Sciatic nerve (tissue), 2 donors: Measurements from ENCODE around the gene TLN1. TPM values are rescaled to one million over a fixed set of nuclear protein-coding genes. Genes with fewer than 3 reads are reported as not detected.

ENCODE experiments used
- ATAC-seq: fragments of 200-7000 bp; cut with Tn5 transposase; one replicate; pipeline ENCODE4 v1.9.1; 2020; ENCODE audit warnings: mild to moderate bottlenecking, moderate library complexity
- DNase-seq: peaks from one replicate; pipeline ENCODE4 v3.0.0-alpha.2; 2020; ENCODE audit warnings: low spot score
- intact Hi-C: fragments of 100-400 bp; cut with DNase I; formaldehyde crosslinking; loops from one replicate; pipeline ENCODE4 v1.14.2; 2022
- microRNA-seq: library from miRNA; unstranded; fragments of <30 nt; microRNA quantifications from one replicate; pipeline ENCODE4 v1.2.0, GENCODE V29; 2020
- total RNA-seq: library from RNA; stranded (reverse); fragmentation: NEBNext Ultra II Directional; extraction: Animal tissue kit (Norgen Biotek cat#: 25700); gene quantifications from one replicate; pipeline ENCODE4 v1.2.1, GENCODE V29; 2021
- donor health status: DM: no; HTN: no; CAD: no.
- donor health status: DM: no; HTN: no; CAD: no.

The TLN1 gene
- total RNA-seq, 1 donor from 2014 or later, result 411 TPM

GRCh38 chr9:35656831-35657545 lies 75.0 kb downstream of the TLN1 start:
- intact Hi-C loops, result no loop called here
- DNase-seq, result no peak

DNA sequence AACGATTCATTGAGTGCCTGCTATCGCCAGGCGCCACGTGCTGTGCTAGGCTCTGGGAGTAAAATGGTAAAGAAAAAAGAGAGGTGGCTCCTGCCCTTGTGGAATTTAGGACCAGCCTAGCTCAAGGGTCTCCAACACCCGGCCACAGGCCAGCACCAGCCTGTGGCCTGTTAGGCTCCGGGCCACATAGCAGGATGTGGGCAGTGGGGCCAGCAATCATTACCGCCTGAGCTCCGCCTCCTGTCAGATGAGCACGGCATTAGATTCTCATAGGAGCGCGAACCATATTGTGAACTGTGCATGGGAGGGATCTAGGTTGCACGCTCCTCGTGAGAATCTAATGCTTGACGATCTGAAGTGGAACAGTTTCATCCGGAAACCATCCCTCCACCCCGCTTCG lies 75.6 kb downstream of the TLN1 start:
- intact Hi-C loops, result no loop called here
- DNase-seq (no peak), ATAC-seq (no peak)

More at GRCh38 chr9:35656831-35657545, 75.0 kb downstream of the TLN1 start:
- peak; percentile 45 for ATAC-seq

DNA sequence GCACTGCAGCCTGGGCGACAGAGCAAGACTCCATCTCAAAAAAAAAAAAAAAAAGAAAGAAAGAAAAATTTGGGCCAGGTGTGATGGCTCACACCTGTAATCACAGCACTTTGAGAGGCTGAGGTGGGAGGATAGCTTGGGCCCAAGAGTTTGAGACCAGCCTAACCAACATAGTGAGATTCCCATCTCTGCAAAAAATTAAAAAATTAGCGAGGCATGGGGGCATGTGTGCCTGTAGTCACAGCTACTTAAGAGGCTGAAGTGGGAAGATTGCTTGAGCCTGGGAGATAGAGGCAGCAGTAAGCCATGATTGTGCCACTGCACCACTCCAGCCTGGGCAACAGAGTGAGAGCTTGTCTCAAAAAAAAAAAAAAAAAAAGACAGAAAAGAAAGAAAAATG lies 78.4 kb downstream of the TLN1 start:
- DNase-seq, result peak; percentile 12
- intact Hi-C loops, result no loop called here
- no peak for ATAC-seq

- intact Hi-C loops, result no loop called here
- ATAC-seq (no peak), DNase-seq (peak; percentile 38)
Observed at GRCh38 chr9:35652829-35653209, 79.2 kb downstream of the TLN1 start.

DNA sequence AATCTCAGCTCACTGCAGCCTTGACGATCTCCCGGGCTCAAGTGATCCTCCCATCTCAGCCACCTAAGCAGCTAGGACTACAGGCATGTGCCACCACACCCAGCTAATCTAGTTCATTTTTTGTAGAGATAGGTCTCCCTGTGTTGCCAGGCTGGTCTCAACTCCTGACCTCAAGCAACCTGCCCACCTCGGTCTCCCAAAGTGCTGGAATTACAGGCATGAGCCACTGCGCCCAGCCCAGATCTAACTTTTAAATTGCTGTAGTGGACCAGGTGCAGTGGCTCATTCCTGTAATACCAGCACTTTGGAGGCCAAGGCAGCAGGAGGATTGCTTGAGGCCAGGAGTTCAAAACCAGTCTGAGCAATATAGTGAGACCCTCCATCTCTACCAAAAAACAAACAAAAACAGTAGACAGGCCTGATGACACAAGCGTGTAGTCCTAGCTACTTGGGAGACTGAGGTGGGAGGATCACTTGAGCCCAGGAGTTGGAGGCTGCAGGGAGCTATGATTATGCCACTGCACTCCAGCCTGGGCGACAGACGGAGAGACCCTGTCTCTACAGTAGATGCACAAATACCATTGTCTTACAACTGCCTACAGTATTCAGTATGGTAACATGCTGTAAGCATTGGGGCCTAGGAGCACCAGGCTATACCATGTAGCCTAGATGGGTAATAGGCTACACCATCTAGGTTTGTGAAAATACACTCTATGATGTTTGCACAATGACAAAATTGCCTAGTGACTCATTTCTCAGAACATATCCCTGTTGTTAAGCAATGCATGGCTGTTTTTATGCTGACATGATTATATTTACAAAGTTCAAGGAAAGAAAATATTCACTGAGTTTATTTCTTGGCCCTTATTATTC lies 79.8 kb downstream of the TLN1 start:
- ATAC-seq, result no peak
- DNase-seq, result peak; percentile 28
- intact Hi-C loops, result no loop called here

- ATAC-seq (no peak), DNase-seq (peak; percentile 54)
- intact Hi-C loops, result no loop called here
Observed at GRCh38 chr9:35650341-35651158, 81.4 kb downstream of the TLN1 start, which contains the start of gene SIT1. Gene SIT1 (minus strand): TSS chr9:35650931. CDS start chr9:35650853, 78 bp downstream.

DNA sequence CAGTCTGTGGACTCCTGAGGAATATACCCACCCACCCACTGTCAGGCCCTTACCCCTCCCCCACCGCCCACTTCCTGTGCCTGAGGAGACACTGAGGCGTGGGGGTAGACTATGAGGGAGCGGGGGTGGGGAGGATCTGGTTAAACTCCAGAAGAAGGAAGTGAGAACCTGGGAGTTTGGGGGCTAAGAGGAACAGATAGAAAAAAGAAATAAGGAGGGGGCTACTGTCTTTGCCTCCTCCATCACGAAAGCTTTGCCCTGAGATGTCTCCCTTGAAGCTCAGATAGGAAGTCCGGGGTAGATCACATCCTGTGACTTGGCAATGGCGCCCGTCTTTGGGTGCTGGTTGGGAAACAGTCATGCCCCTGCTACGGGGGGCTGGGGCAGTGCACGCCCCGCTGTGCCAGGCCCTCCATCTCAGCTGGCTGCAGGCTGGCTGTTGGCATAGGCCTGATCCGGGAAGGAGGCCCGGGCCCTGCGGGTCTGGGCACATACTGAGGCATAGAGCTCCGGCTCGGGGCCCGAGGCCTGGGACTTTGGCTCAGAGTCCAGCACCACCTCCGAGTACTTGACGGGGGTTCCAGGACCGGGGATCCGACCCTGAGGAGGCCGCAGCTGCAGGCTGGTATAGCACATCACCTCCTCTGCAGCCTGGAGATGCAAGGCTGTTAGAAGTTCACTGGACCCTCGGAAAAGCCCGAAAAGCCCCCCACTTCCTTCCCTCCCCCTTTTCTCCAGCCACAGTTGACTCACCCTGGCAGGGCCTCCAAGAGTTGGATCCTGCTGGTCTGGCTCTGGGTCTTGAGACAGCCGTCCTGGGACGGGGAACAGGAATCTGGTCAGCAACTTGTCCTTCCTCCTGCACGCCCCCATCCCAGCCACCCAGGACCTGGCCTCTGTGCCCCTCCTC lies 82.3 kb downstream of the TLN1 start:
- DNase-seq (peak; percentile 65), ATAC-seq (no peak)
- intact Hi-C loops, result no loop called here

Small RNA genes within 50 kb of the gene (microRNA-seq; reads per million reads assigned to microRNA genes)
- gene MIR6852 (not detected), gene MIR6853 (not detected)

Other genes with a start within 250 kb of the TLN1 start
- gene RUSC2, start 242.1 kb downstream of the TLN1 start, total RNA-seq, result 45.7 TPM
- 49.0 TPM for gene TESK1, start 126.9 kb downstream of the TLN1 start, total RNA-seq
- gene CD72, start 113.8 kb downstream of the TLN1 start, total RNA-seq, result 5.5 TPM
- gene SIT1, start 81.3 kb downstream of the TLN1 start, total RNA-seq, result 0.67 TPM
- 12,220 TPM for gene RMRP, start 74.2 kb downstream of the TLN1 start, total RNA-seq
- gene CCDC107, start 73.9 kb downstream of the TLN1 start, total RNA-seq, result 28.0 TPM
- gene ARHGEF39, start 67.0 kb downstream of the TLN1 start, total RNA-seq, result not detected
- gene CA9, start 58.3 kb downstream of the TLN1 start, total RNA-seq, result not detected
- 165 TPM for gene TPM2, start 42.3 kb downstream of the TLN1 start, total RNA-seq
- 28.8 TPM for gene CREB3, start 471 bp upstream of the TLN1 start, total RNA-seq
- 67.5 TPM for gene GBA2, start 17.0 kb upstream of the TLN1 start, total RNA-seq
- gene RGP1, start 17.1 kb upstream of the TLN1 start, total RNA-seq, result 28.9 TPM
- not detected for gene MSMP, start 22.1 kb upstream of the TLN1 start, total RNA-seq
- gene NPR2, start 59.4 kb upstream of the TLN1 start, total RNA-seq, result 41.8 TPM
- 6.3 TPM for gene SPAG8, start 80.1 kb upstream of the TLN1 start, total RNA-seq
- gene HINT2, start 82.8 kb upstream of the TLN1 start, total RNA-seq, result 31.2 TPM
- gene FAM221B, start 96.5 kb upstream of the TLN1 start, total RNA-seq, result not detected
- 31.7 TPM for gene TMEM8B, start 97.0 kb upstream of the TLN1 start, total RNA-seq
- gene OR13J1, start 138.2 kb upstream of the TLN1 start, total RNA-seq, result not detected
- 4.5 TPM for gene HRCT1, start 174.0 kb upstream of the TLN1 start, total RNA-seq
- 5.8 TPM for gene SPAAR, start 177.3 kb upstream of the TLN1 start, total RNA-seq
- not detected for gene OR2S2, start 226.0 kb upstream of the TLN1 start, total RNA-seq